GM23248 (cell line): ENCODE measurements around the gene IKZF2. TPM values are rescaled to one million over a fixed set of nuclear protein-coding genes. Genes with fewer than 3 reads are reported as not detected.

Experiments used
- DNase-seq: peaks from one replicate; pipeline ENCODE4 v3.0.0-alpha.2; 2015
- H2AFZ ChIP-seq: fragments of 200-600 bp; sonication (generic); 2 replicates; pipeline ENCODE4 v1.6.1; 2016; ENCODE audit warnings: antibody characterized with exemption
- H3F3A ChIP-seq: fragments of 200-600 bp; sonication (generic); 2 replicates; pipeline ENCODE4 v1.6.1; 2016; ENCODE audit warnings: mild to moderate bottlenecking, antibody characterized with exemption, mixed run types; ENCODE audit not compliant: insufficient read depth
- H3K27ac ChIP-seq: fragments of 200-600 bp; sonication (generic); 2 replicates; pipeline ENCODE4 v1.5.1; 2016; ENCODE audit warnings: mild to moderate bottlenecking
- H3K27me3 ChIP-seq: fragments of 200-600 bp; sonication (generic); replicated peaks from 2 replicates; pipeline ENCODE4 v1.6.1; 2016; ENCODE audit warnings: mild to moderate bottlenecking; ENCODE audit not compliant: insufficient read depth
- H3K36me3 ChIP-seq: fragments of 200-600 bp; sonication (generic); 2 replicates; pipeline ENCODE4 v1.6.1; 2016; ENCODE audit warnings: low read depth, mild to moderate bottlenecking
- H3K4me1 ChIP-seq: fragments of 200-600 bp; sonication (generic); 2 replicates; pipeline ENCODE4 v1.6.1; 2016; ENCODE audit warnings: mild to moderate bottlenecking; ENCODE audit not compliant: insufficient read depth
- H3K4me2 ChIP-seq: fragments of 200-600 bp; sonication (generic); one replicate; pipeline ENCODE4 v1.6.1; 2016; ENCODE audit warnings: mild to moderate bottlenecking; ENCODE audit not compliant: unreplicated experiment
- H3K4me3 ChIP-seq: fragments of 200-600 bp; sonication (generic); 2 replicates; pipeline ENCODE4 v1.5.1; 2016; ENCODE audit warnings: mild to moderate bottlenecking
- H3K79me2 ChIP-seq: fragments of 200-600 bp; sonication (generic); 2 replicates; pipeline ENCODE4 v1.6.1; 2016; ENCODE audit warnings: mild to moderate bottlenecking; ENCODE audit not compliant: insufficient read depth
- H3K9ac ChIP-seq: fragments of 200-600 bp; sonication (generic); 2 replicates; pipeline ENCODE4 v1.6.1; 2016; ENCODE audit warnings: mild to moderate bottlenecking
- H3K9me2 ChIP-seq: fragments of 200-600 bp; sonication (generic); 2 replicates; pipeline ENCODE4 v1.6.1; 2016; ENCODE audit warnings: mixed run types, mild to moderate bottlenecking, moderate library complexity; ENCODE audit not compliant: insufficient read depth
- H3K9me3 ChIP-seq: fragments of 200-600 bp; sonication (generic); one replicate; pipeline ENCODE4 v1.6.1; 2017; ENCODE audit warnings: low read depth
- H4K20me1 ChIP-seq: fragments of 200-600 bp; sonication (generic); 2 replicates; pipeline ENCODE4 v1.6.0; 2016; ENCODE audit not compliant: insufficient read depth
- EZH2 ChIP-seq: fragments of 200-600 bp; sonication (generic); IDR thresholded peaks from 2 replicates; pipeline ENCODE4 v1.6.1; 2018; ENCODE audit warnings: antibody characterized with exemption, mild to moderate bottlenecking; ENCODE audit not compliant: insufficient read depth, poor library complexity, severe bottlenecking
- EZH2phosphoT487 ChIP-seq: fragments of 200-600 bp; sonication (generic); IDR thresholded peaks from 2 replicates; pipeline ENCODE4 v1.6.1; 2018; ENCODE audit warnings: antibody characterized with exemption, moderate library complexity, mild to moderate bottlenecking, low read depth; ENCODE audit not compliant: insufficient read depth
- WGBS, 2 experiments: methylation state at CpG; one replicate each; pipeline ENCODE4 v1.1.6; 2015 to 2017; ENCODE audit warnings: low lambda C conversion rate in 2 of 2, low coverage in 1 of 2; ENCODE audit errors: missing lambda C conversion rate in 2 of 2; 5-methylcytosine and 5-hydroxymethylcytosine counted together
- in situ Hi-C: fragments of 300-500 bp; cut with MboI; formaldehyde crosslinking; loops from 2 replicates; pipeline ENCODE4 v1.15.0; 2020
- polyA plus RNA-seq: library from polyadenylated mRNA; unstranded; fragments of >200 nt; fragmentation: Nextera tagmentation; extraction: Ambion mirVana; gene quantifications from 2 replicates; pipeline ENCODE4 v1.2.1, GENCODE V29; 2016
- total RNA-seq: library from RNA; depleted of rRNA; stranded (reverse); fragments of >200 nt; shearing (Covaris generic); gene quantifications from 2 replicates; pipeline ENCODE4 v1.2.3, GENCODE V29; 2014

The IKZF2 gene
- total and polyA plus RNA-seq, 2 experiments from 2014 or later = 3.4 to 13.5 TPM

DNA sequence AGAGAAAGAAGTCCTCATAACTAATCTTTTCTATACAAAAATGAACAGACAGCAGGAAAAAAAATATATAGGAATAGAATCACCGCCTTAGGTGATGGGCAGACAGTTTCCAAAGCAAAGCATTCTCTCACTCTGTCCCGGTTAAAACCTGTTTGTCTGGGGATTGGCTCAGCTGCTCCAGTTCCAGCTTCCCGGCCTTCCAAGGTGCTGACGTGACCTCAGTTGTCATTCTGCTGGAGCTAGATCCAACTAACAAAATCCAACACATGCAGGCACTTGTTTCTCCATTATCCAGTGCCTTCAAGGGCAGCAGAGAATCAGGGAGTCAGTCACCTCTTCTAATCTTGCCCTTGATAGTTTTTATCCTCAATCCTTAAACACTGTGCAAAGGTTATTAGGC, 52.8 kb downstream of the IKZF2 start:
- Histone ChIP-seq H3K9me2 (no peaks in the 10 kb centered on the region), H3K9ac (no peak overlapping the region), H3K27me3 (no peaks in the 10 kb centered on the region), H3K4me1 (peaks cover 8% of the 10 kb centered on the region; the same call in 1 of the 2 replicates), H4K20me1 (no peaks in the 10 kb centered on the region), H3K27ac (no peak overlapping the region), H3K36me3 (no peaks in the 10 kb centered on the region), H3K4me2 (no peak overlapping the region), H3K4me3 (no peak overlapping the region), H3K79me2 (peaks cover 91% of the 10 kb centered on the region), H3F3A (no peaks in the 10 kb centered on the region), H3K9me3 (no peaks in the 10 kb centered on the region), H2AFZ (no peak overlapping the region)
- WGBS, 2 experiments = 64 to 65% methylated on average over 4 of the region's 4 CpGs
- in situ Hi-C loops = no loop called here
- DNase-seq = no peak
- TF ChIP-seq EZH2 (no peak), EZH2phosphoT487 (no peak)

DNA sequence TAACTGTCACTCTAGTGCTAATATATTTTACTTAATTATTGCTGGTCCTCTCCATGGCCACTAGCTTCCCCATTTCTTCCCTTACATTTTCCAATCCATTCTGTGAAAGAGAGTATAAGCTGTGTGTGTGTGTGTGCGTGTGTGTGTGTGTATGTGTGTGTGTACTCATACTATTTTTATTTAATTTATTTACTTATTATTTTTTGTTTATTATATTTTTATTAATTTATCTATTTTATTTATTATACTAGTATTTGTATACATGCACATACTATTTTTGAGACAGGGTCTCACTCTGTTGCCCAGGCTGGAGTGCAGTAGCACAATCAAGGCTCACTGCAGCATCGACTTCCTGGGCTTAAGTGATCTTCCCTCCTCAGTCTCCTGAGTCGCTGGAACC, 59.6 kb downstream of the IKZF2 start:
- TF ChIP-seq EZH2 (no peak), EZH2phosphoT487 (no peak)
- no peaks in the 10 kb centered on the region for H3K9me2 ChIP-seq
- peaks cover 21% of the 10 kb centered on the region for H3K4me1 ChIP-seq
- H3K36me3 ChIP-seq = no peaks in the 10 kb centered on the region
- H3K27me3 ChIP-seq = no peaks in the 10 kb centered on the region
- in situ Hi-C loops = no loop called here
- H3K27ac ChIP-seq = no peak overlapping the region
- no peak overlapping the region for H3K4me2 ChIP-seq
- no peaks in the 10 kb centered on the region for H4K20me1 ChIP-seq
- DNase-seq = no peak
- H3K4me3 ChIP-seq = no peak overlapping the region
- WGBS, 2 experiments = 85 to 95% methylated on average over 3 of the region's 3 CpGs
- peaks cover 12% of the 10 kb centered on the region; the same call in 1 of the 2 replicates for H3F3A ChIP-seq
- H3K9me3 ChIP-seq = no peaks in the 10 kb centered on the region
- H3K79me2 ChIP-seq = peaks cover 79% of the 10 kb centered on the region
- no peak overlapping the region for H3K9ac ChIP-seq
- no peak overlapping the region for H2AFZ ChIP-seq

DNA sequence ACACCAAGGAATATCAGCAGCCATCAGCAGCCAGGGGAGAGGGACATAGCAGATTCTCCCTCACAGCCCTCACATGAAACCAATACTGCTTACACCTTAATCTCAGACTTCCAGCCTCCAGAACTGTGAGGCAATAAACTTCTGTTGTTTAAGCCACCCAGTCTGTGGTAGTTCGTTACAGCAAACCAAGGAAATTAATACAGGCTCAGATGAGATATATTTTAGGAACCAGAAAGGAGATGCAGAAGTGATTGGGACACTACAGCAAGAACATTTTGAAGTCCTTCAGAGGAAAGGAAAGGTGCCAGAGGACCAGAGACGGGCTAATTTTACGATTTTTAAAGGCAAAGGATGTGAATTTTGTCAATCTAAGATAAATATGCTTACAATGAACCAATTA, 60.6 kb downstream of the IKZF2 start:
- H3F3A ChIP-seq = peaks cover 16% of the 10 kb centered on the region; the same call in 1 of the 2 replicates
- in situ Hi-C loops = no loop called here
- no peak overlapping the region for H3K9ac ChIP-seq
- no peaks in the 10 kb centered on the region for H4K20me1 ChIP-seq
- H3K4me1 ChIP-seq = peaks cover 31% of the 10 kb centered on the region
- H3K4me2 ChIP-seq = no peak overlapping the region
- H3K36me3 ChIP-seq = no peaks in the 10 kb centered on the region
- no peak overlapping the region for H3K27ac ChIP-seq
- TF ChIP-seq EZH2 (no peak), EZH2phosphoT487 (no peak)
- 64 to 73% methylated on average over 3 of the region's 3 CpGs for WGBS, 2 experiments
- DNase-seq = no peak
- peaks cover 69% of the 10 kb centered on the region for H3K79me2 ChIP-seq
- no peaks in the 10 kb centered on the region for H3K9me2 ChIP-seq
- H3K27me3 ChIP-seq = no peaks in the 10 kb centered on the region
- no peaks in the 10 kb centered on the region for H3K9me3 ChIP-seq
- no peak overlapping the region for H3K4me3 ChIP-seq
- H2AFZ ChIP-seq = no peak overlapping the region

DNA sequence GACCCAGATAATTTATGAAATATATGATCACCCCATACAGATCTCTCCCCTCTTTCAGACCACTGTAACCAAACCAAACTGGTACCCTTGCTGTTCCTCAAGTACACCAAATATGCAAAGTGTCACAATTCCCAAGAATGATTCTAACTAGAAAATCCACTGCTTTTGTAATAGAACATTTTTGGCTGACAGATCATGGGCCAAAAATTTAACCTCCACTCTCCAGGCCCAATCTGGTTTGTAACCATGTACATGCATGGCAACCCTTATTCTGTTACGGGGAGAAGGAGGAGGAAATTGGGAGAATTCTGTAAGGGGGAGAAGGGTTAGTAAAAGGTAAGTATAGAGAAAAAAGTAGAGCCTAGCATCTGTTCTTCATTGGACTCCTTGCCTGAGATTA, 62.0 kb downstream of the IKZF2 start:
- 68 to 75% methylated on average over 1 of the region's 1 CpG for WGBS, 2 experiments
- Histone ChIP-seq H3K4me2 (peak overlapping the region; percentile 32), H3K4me3 (no peak overlapping the region), H3K36me3 (no peaks in the 10 kb centered on the region), H2AFZ (no peak overlapping the region), H3F3A (peaks cover 16% of the 10 kb centered on the region; the same call in 1 of the 2 replicates), H3K4me1 (peaks cover 36% of the 10 kb centered on the region), H3K9ac (no peak overlapping the region), H4K20me1 (no peaks in the 10 kb centered on the region), H3K27ac (peak overlapping the region; percentile 53), H3K9me2 (no peaks in the 10 kb centered on the region), H3K79me2 (peaks cover 68% of the 10 kb centered on the region), H3K9me3 (no peaks in the 10 kb centered on the region), H3K27me3 (no peaks in the 10 kb centered on the region)
- DNase-seq = peak; percentile 58
- in situ Hi-C loops = no loop called here
- TF ChIP-seq EZH2 (no peak), EZH2phosphoT487 (no peak)

DNA sequence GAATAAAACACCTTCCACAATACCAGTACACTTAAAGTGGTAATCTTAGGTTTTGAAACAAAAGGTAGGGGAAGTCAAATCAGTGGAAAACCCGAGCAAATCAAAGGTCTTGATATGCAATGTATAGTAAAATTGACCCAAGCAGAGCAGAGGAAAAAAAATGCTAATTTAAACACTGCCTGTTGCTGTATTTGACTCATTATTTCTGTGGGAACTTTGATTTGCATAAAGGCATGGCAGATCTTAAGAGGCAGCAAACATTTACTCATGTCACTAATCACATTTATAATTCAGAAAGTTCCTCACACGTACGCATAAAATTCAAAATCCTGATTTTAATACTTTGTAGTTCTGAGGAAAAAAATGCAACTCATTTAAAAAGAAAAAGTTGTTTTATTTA, 64.4 kb downstream of the IKZF2 start:
- H3K4me3 ChIP-seq = no peak overlapping the region
- WGBS, 2 experiments = 86 to 87% methylated on average over 3 of the region's 3 CpGs
- no peak overlapping the region for H3K9ac ChIP-seq
- in situ Hi-C loops = no loop called here
- peaks cover 66% of the 10 kb centered on the region for H3K79me2 ChIP-seq
- no peaks in the 10 kb centered on the region for H3K36me3 ChIP-seq
- no peak overlapping the region for H3K4me2 ChIP-seq
- H3K27me3 ChIP-seq = no peaks in the 10 kb centered on the region
- no peak for DNase-seq
- no peak overlapping the region for H2AFZ ChIP-seq
- no peak for TF ChIP-seq EZH2
- TF ChIP-seq EZH2phosphoT487 = no peak
- H3K9me2 ChIP-seq = no peaks in the 10 kb centered on the region
- no peak overlapping the region for H3K27ac ChIP-seq
- no peaks in the 10 kb centered on the region for H4K20me1 ChIP-seq
- peaks cover 16% of the 10 kb centered on the region; the same call in 1 of the 2 replicates for H3F3A ChIP-seq
- H3K9me3 ChIP-seq = no peaks in the 10 kb centered on the region
- H3K4me1 ChIP-seq = peaks cover 36% of the 10 kb centered on the region
